ENCODE measurements around the gene BATF3.
"Not testable (repeated sequence)": the region's sequence is repeated elsewhere in the genome, so short reads cannot be mapped to it uniquely, and the experiment has no call there.

The BATF3 gene

GRCh38 chr1:212716161-212716560 lies 16.5 kb upstream of the BATF3 start:
- TF ChIP-seq CTCF (IDR thresholded peaks at IDR 0.05; ENCODE audit: borderline replicate concordance, extremely low read depth, low read length, poor library complexity, severe bottlenecking) (no peak), EZH2 (IDR thresholded peaks at IDR 0.05; ENCODE audit: borderline replicate concordance, low read depth, low read length, severe bottlenecking) (no peak)
- no peak for ATAC-seq (ENCODE audit: insufficient read depth, low read depth)
- Histone ChIP-seq H3K4me1 (ENCODE audit: insufficient read depth, low read length) (no peaks in the 10 kb centered on the region), H3K36me3 (ENCODE audit: insufficient read depth, low read length) (no peaks in the 10 kb centered on the region), H3K79me2 (ENCODE audit: insufficient read depth, low read length) (no peaks in the 10 kb centered on the region), H4K20me1 (ENCODE audit: insufficient read depth, low read length) (no peaks in the 10 kb centered on the region), H2AFZ (ENCODE audit: low read depth, low read length) (no peak overlapping the region), H3K4me3 (ENCODE audit: low read depth in 1 of 2, low read length in 2 of 2) (no peak overlapping the region), H3K4me2 (ENCODE audit: insufficient read depth, low read length) (no peak overlapping the region), H3K9ac (ENCODE audit: low read depth, low read length) (no peak overlapping the region), H3K9me3 (ENCODE audit: insufficient read depth, low read length, severe bottlenecking) (no peaks in the 10 kb centered on the region), H3K27me3 (ENCODE audit: insufficient read depth, low read length, poor library complexity) (no peaks in the 10 kb centered on the region), H3K27ac (ENCODE audit: low read length) (no peak overlapping the region)
- DNase-seq = no peak

- Histone ChIP-seq H3K27me3 (ENCODE audit: insufficient read depth, low read length, poor library complexity) (no peaks in the 10 kb centered on the region), H3K9ac (ENCODE audit: low read depth, low read length) (no peak overlapping the region), H2AFZ (ENCODE audit: low read depth, low read length) (no peak overlapping the region), H3K9me3 (ENCODE audit: insufficient read depth, low read length, severe bottlenecking) (no peaks in the 10 kb centered on the region), H3K4me3 (ENCODE audit: low read depth in 1 of 2, low read length in 2 of 2) (no peak overlapping the region), H3K4me2 (ENCODE audit: insufficient read depth, low read length) (no peak overlapping the region), H3K27ac (ENCODE audit: low read length) (no peak overlapping the region), H3K4me1 (ENCODE audit: insufficient read depth, low read length) (no peaks in the 10 kb centered on the region), H3K36me3 (ENCODE audit: insufficient read depth, low read length) (no peaks in the 10 kb centered on the region), H4K20me1 (ENCODE audit: insufficient read depth, low read length) (no peaks in the 10 kb centered on the region), H3K79me2 (ENCODE audit: insufficient read depth, low read length) (no peaks in the 10 kb centered on the region)
- ATAC-seq (ENCODE audit: insufficient read depth, low read depth) (no peak), DNase-seq (no peak)
- no peak for TF ChIP-seq EZH2 (IDR thresholded peaks at IDR 0.05; ENCODE audit: borderline replicate concordance, low read depth, low read length, severe bottlenecking)
- TF ChIP-seq CTCF (IDR thresholded peaks at IDR 0.05; ENCODE audit: borderline replicate concordance, extremely low read depth, low read length, poor library complexity, severe bottlenecking) = no peak
Observed at GRCh38 chr1:212713465-212714136, 14.0 kb upstream of the BATF3 start.

GRCh38 chr1:212712451-212713303 lies 13.0 kb upstream of the BATF3 start:
- no peaks in the 10 kb centered on the region for H3K79me2 ChIP-seq (ENCODE audit: insufficient read depth, low read length)
- no peak overlapping the region for H2AFZ ChIP-seq (ENCODE audit: low read depth, low read length)
- no peaks in the 10 kb centered on the region for H3K9me3 ChIP-seq (ENCODE audit: insufficient read depth, low read length, severe bottlenecking)
- no peaks in the 10 kb centered on the region for H4K20me1 ChIP-seq (ENCODE audit: insufficient read depth, low read length)
- no peak overlapping the region for H3K4me3 ChIP-seq (ENCODE audit: low read depth in 1 of 2, low read length in 2 of 2)
- H3K36me3 ChIP-seq (ENCODE audit: insufficient read depth, low read length) = no peaks in the 10 kb centered on the region
- DNase-seq (no peak), ATAC-seq (ENCODE audit: insufficient read depth, low read depth) (no peak)
- no peaks in the 10 kb centered on the region for H3K4me1 ChIP-seq (ENCODE audit: insufficient read depth, low read length)
- H3K9ac ChIP-seq (ENCODE audit: low read depth, low read length) = no peak overlapping the region
- no peak overlapping the region for H3K4me2 ChIP-seq (ENCODE audit: insufficient read depth, low read length)
- TF ChIP-seq CTCF (IDR thresholded peaks at IDR 0.05; ENCODE audit: borderline replicate concordance, extremely low read depth, low read length, poor library complexity, severe bottlenecking) = no peak
- H3K27ac ChIP-seq (ENCODE audit: low read length) = no peak overlapping the region
- no peaks in the 10 kb centered on the region for H3K27me3 ChIP-seq (ENCODE audit: insufficient read depth, low read length, poor library complexity)

- H3K27ac ChIP-seq (ENCODE audit: low read length); H3K79me2 ChIP-seq (ENCODE audit: insufficient read depth, low read length); H3K4me3 ChIP-seq (ENCODE audit: low read depth in 1 of 2, low read length in 2 of 2); H4K20me1 ChIP-seq (ENCODE audit: insufficient read depth, low read length); H3K4me2 ChIP-seq (ENCODE audit: insufficient read depth, low read length); H3K9ac ChIP-seq (ENCODE audit: low read depth, low read length); H3K4me1 ChIP-seq (ENCODE audit: insufficient read depth, low read length); H3K36me3 ChIP-seq (ENCODE audit: insufficient read depth, low read length); DNase-seq; H3K9me3 ChIP-seq (ENCODE audit: insufficient read depth, low read length, severe bottlenecking); ATAC-seq (ENCODE audit: insufficient read depth, low read depth); H2AFZ ChIP-seq (ENCODE audit: low read depth, low read length); H3K27me3 ChIP-seq (ENCODE audit: insufficient read depth, low read length, poor library complexity): not testable (repeated sequence)
Observed at GRCh38 chr1:212711974-212712373, 12.3 kb upstream of the BATF3 start.

Measured in DND-41 (cell line).